ENCODE measurements around the gene ITGA11. TPM values are rescaled to one million over a fixed set of nuclear protein-coding genes. Genes with fewer than 3 reads are reported as not detected.

ITGA11 gene
- total RNA-seq, 1 donor from 2014 or later = 7.0 TPM

DNA sequence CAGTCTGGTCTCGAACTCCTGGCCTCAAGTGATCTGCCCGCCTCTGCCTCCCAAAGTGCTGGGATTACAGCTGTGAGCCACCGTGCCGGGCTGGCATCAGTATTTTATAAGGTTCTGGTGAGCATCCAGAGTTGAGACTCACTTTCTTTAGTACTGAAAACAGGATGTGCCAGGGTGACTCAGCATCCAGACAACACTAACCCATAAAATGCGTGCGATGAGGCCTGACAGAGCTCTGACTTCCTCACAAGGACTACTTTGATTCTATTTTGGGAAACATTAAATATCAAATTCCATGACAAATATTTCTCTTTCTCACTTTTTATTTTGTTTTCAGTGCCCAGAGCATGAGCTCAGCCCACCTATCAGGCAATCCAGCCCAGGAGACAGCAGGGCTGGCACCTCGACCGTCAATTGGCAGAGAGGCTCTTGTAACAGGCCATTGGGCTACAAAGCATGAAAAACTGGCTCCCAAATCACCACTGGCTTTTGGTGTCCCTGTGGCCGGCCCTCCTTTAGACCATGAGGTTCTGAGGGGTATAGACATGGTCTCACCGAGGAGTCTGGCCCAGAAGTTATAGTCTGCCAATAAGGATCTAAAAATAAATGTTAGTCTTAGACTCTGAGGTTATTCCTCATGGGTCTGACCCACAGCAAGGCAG lies 79.4 kb downstream of the ITGA11 start:
- Histone ChIP-seq H3K4me3 (ENCODE audit: low read depth, low read length) (no peak overlapping the region), H3K27me3 (ENCODE audit: control insufficient read depth, insufficient read depth, low read length) (no peaks in the 10 kb centered on the region), H3K36me3 (ENCODE audit: control insufficient read depth, insufficient read depth, low read length) (no peaks in the 10 kb centered on the region)
- peak; percentile 94 for DNase-seq (ENCODE audit: low read depth)
- TF ChIP-seq, protein P1, sequence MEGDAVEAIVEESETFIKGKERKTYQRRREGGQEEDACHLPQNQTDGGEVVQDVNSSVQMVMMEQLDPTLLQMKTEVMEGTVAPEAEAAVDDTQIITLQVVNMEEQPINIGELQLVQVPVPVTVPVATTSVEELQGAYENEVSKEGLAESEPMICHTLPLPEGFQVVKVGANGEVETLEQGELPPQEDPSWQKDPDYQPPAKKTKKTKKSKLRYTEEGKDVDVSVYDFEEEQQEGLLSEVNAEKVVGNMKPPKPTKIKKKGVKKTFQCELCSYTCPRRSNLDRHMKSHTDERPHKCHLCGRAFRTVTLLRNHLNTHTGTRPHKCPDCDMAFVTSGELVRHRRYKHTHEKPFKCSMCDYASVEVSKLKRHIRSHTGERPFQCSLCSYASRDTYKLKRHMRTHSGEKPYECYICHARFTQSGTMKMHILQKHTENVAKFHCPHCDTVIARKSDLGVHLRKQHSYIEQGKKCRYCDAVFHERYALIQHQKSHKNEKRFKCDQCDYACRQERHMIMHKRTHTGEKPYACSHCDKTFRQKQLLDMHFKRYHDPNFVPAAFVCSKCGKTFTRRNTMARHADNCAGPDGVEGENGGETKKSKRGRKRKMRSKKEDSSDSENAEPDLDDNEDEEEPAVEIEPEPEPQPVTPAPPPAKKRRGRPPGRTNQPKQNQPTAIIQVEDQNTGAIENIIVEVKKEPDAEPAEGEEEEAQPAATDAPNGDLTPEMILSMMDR (IDR thresholded peaks at IDR 0.05; ENCODE audit: insufficient read depth, low read length, poor library complexity, severe bottlenecking) = no peak

DNA sequence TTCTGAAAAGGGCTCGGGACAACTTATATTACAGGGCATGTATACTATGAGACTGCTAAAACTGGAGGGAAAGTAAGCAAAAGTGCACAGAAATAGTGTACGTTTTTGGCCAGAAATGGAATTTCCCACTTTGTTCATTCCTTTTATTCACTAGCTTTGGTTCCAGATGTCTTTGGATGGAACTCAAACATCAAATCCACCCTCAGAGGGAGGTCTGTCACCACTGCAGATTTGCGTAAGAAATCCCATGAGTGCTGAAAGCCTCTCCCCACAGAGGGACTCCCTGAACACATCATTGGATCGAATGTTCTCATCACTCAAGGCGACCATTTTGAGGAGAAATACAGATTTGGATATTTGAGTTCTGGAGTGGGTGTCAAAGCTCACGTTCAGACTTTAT lies 82.8 kb downstream of the ITGA11 start:
- DNase-seq (ENCODE audit: low read depth) = no peak
- TF ChIP-seq, protein P1 (IDR thresholded peaks at IDR 0.05; ENCODE audit: insufficient read depth, low read length, poor library complexity, severe bottlenecking) = no peak
- Histone ChIP-seq H3K36me3 (ENCODE audit: control insufficient read depth, insufficient read depth, low read length) (no peaks in the 10 kb centered on the region), H3K27me3 (ENCODE audit: control insufficient read depth, insufficient read depth, low read length) (no peaks in the 10 kb centered on the region), H3K4me3 (ENCODE audit: low read depth, low read length) (no peak overlapping the region)

DNA sequence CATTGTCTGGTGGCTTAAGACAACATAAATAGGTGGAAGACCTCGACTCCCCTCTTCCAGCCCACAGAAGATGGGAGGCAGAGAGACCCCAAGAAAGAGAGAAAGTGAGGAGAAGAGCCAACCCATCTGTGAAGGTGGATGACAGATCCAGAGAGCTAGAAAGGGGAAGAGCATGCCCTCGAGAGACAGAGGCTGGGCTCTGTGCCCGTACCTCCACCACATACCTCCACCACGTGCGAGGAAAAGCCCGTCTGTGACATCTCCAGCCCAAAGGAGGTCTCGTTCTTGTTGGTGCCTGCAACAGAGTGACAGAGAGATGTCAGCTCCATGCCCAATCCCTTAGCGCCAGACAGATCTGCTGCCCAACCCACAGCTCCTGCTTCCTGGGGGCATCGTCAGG lies 83.4 kb downstream of the ITGA11 start:
- Histone ChIP-seq H3K36me3 (ENCODE audit: control insufficient read depth, insufficient read depth, low read length) (no peaks in the 10 kb centered on the region), H3K27me3 (ENCODE audit: control insufficient read depth, insufficient read depth, low read length) (no peaks in the 10 kb centered on the region), H3K4me3 (ENCODE audit: low read depth, low read length) (no peak overlapping the region)
- no peak for DNase-seq (ENCODE audit: low read depth)
- TF ChIP-seq, protein P1 (IDR thresholded peaks at IDR 0.05; ENCODE audit: insufficient read depth, low read length, poor library complexity, severe bottlenecking) = no peak

DNA sequence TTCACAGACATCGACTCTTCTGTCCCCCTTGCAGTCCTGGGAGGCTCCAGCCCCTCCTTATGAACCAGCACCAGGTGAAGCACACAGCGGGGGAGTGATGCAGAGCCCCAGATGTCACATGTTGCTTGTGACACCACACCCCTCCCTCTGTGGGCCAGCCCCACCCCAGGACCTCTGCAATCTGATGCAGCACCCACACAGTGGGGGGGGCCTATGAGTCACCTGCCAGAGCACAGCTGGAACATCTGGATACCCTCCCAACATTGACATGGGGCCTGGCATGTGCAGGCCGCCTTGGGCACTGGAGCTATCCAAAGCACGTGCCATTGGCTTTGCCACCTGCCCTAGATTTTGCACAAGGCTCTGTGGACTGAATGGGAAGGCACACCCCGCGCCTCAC lies 83.9 kb downstream of the ITGA11 start:
- Histone ChIP-seq H3K27me3 (ENCODE audit: control insufficient read depth, insufficient read depth, low read length) (no peaks in the 10 kb centered on the region), H3K36me3 (ENCODE audit: control insufficient read depth, insufficient read depth, low read length) (no peaks in the 10 kb centered on the region), H3K4me3 (ENCODE audit: low read depth, low read length) (no peak overlapping the region)
- TF ChIP-seq, protein P1 (IDR thresholded peaks at IDR 0.05; ENCODE audit: insufficient read depth, low read length, poor library complexity, severe bottlenecking) = no peak
- DNase-seq (ENCODE audit: low read depth) = no peak

DNA sequence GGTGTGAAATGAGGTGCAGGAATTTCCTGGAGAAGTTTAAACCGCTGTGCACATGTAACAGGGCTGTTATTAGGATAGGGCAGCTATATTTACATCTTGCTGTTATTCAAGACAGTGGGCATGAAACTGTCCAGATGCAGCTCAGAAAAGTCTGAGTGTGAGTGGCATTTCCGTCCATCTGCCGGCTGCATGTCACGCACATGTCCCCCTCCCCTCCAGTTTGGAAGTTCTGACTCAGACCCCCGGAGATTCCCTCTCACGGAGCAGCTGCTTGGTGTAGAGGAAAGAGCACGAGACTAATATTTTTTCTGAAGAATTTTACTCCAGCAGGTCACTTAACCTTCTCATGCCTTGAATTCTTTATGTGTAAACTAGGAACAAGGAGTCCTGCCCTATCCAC lies 84.6 kb downstream of the ITGA11 start:
- no peak overlapping the region for H3K4me3 ChIP-seq (ENCODE audit: low read depth, low read length)
- no peak for DNase-seq (ENCODE audit: low read depth)
- H3K36me3 ChIP-seq (ENCODE audit: control insufficient read depth, insufficient read depth, low read length) = no peaks in the 10 kb centered on the region
- no peaks in the 10 kb centered on the region for H3K27me3 ChIP-seq (ENCODE audit: control insufficient read depth, insufficient read depth, low read length)
- TF ChIP-seq, protein P1 (IDR thresholded peaks at IDR 0.05; ENCODE audit: insufficient read depth, low read length, poor library complexity, severe bottlenecking) = no peak

DNA sequence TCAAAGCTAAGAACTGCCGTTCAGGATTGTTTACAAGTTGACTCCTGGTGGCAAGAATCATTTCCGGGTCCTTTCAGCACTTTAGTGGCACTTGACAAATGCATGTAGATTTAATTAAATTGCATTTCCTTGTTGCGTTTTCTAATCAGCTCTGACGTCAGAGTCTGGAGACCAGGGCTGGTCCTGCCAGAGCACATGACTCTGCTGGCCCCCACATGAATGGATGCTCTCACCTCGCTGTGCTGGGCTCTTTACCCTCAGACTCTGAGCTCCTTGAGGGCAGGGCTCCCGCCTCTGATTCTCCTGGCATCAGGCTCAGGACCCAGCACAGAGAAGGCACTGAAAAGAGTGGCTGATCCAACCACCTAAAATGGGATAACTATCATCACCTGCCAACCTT lies 85.0 kb downstream of the ITGA11 start:
- no peaks in the 10 kb centered on the region for H3K27me3 ChIP-seq (ENCODE audit: control insufficient read depth, insufficient read depth, low read length)
- H3K36me3 ChIP-seq (ENCODE audit: control insufficient read depth, insufficient read depth, low read length) = no peaks in the 10 kb centered on the region
- no peak overlapping the region for H3K4me3 ChIP-seq (ENCODE audit: low read depth, low read length)
- TF ChIP-seq, protein P1 (IDR thresholded peaks at IDR 0.05; ENCODE audit: insufficient read depth, low read length, poor library complexity, severe bottlenecking) = no peak
- DNase-seq (ENCODE audit: low read depth) = no peak
